Endothelial cell of umbilical vein (primary cell): ENCODE results near the gene SUGP1. TPM values are rescaled to one million over a fixed set of nuclear protein-coding genes. Genes with fewer than 3 reads are reported as not detected.

Source experiments
- BruUV-seq: library from RNA; stranded (reverse); fragments of 400-500 nt; replicated peaks from 2 replicates; lab custom pipeline; 2021; lab: Mats Ljungman, UMichigan
- CTCF ChIA-PET: fragments of 300-600, 350-600 bp; sonication (Branson Sonifier 250); formaldehyde crosslinking; loops from one replicate; lab custom pipeline; 2021; ENCODE audit warnings: antibody characterized with exemption, inconsistent platforms; lab: Charles Lee
- POLR2A ChIA-PET: fragments of 300-600, 350-600 bp; sonication (Branson Sonifier 250); formaldehyde crosslinking; loops from one replicate; lab custom pipeline; 2021; ENCODE audit warnings: antibody characterized with exemption, inconsistent platforms; lab: Charles Lee
- DNase-seq: peaks from one replicate; pipeline ENCODE4 v3.0.0-alpha.2; 2011; ENCODE audit warnings: low read depth, low spot score
- FAIRE-seq: peaks from 2 replicates; lab custom pipeline; 2011; peaks lifted over from hg19 to GRCh38; lab: Jason Lieb, UNC
- H2AFZ ChIP-seq: 2 replicates; pipeline ENCODE4 v1.6.0; 2012; ENCODE audit warnings: low read depth, low read length, control low read depth, inconsistent platforms
- H3K27ac ChIP-seq: 2 replicates; pipeline ENCODE4 v1.5.1; 2011; ENCODE audit warnings: low read depth, mild to moderate bottlenecking, control low read depth, low read length, moderate library complexity; ENCODE audit not compliant: insufficient read depth
- H3K27me3 ChIP-seq, 2 experiments: 2 replicates each; pipeline versions ENCODE4 v1.6.0 to v1.6.1; 2011; ENCODE audit warnings: low read length in 2 of 2, mixed read lengths in 1 of 2; ENCODE audit not compliant: control insufficient read depth in 2 of 2, insufficient read depth in 2 of 2
- H3K36me3 ChIP-seq, 2 experiments: 2 replicates in 1 of 2; 3 replicates in 1 of 2; pipeline ENCODE4 v1.5.1; 2011; ENCODE audit warnings: low read length in 2 of 2, mild to moderate bottlenecking in 1 of 2, moderate library complexity in 1 of 2; ENCODE audit not compliant: control insufficient read depth in 2 of 2, insufficient read depth in 2 of 2; ENCODE audit errors: extremely low read depth in 1 of 2
- H3K4me1 ChIP-seq: 3 replicates; pipeline ENCODE4 v1.5.1; 2011; ENCODE audit warnings: mild to moderate bottlenecking, low read length; ENCODE audit not compliant: control insufficient read depth, insufficient read depth; ENCODE audit errors: extremely low read depth
- H3K4me2 ChIP-seq: 2 replicates; pipeline ENCODE4 v1.6.1; 2011; ENCODE audit warnings: low read length, control low read depth, mixed read lengths; ENCODE audit not compliant: insufficient read depth
- H3K4me3 ChIP-seq, 3 experiments: fragments of 200-600 bp in 1 of 3; sonication (generic), shearing (Covaris generic) in 1 of 3; replicated peaks in 1 of 3; 2 replicates each; pipeline ENCODE4 v1.5.1; 2011 to 2016; ENCODE audit warnings: control low read depth in 3 of 3, low read length in 3 of 3, mild to moderate bottlenecking in 2 of 3, inconsistent platforms in 1 of 3, low read depth in 1 of 3, moderate library complexity in 1 of 3; ENCODE audit not compliant: insufficient read depth in 1 of 3
- H3K79me2 ChIP-seq: 2 replicates; pipeline ENCODE4 v1.6.0; 2012; ENCODE audit warnings: low read length, inconsistent platforms; ENCODE audit not compliant: control insufficient read depth, insufficient read depth
- H3K9ac ChIP-seq: replicated peaks from 2 replicates; pipeline ENCODE3; 2011; ENCODE audit warnings: low read length, control low read depth; ENCODE audit not compliant: insufficient read depth; ENCODE audit errors: extremely low read depth
- H3K9me1 ChIP-seq: replicated peaks from 3 replicates; pipeline ENCODE4 v1.6.0; 2011; ENCODE audit warnings: mild to moderate bottlenecking, low read length; ENCODE audit not compliant: control insufficient read depth, insufficient read depth; ENCODE audit errors: extremely low read depth
- H3K9me3 ChIP-seq: replicated peaks from 2 replicates; pipeline ENCODE4 v1.5.1; 2012; ENCODE audit warnings: low read length, inconsistent platforms; ENCODE audit not compliant: control insufficient read depth, insufficient read depth
- H4K20me1 ChIP-seq: replicated peaks from 2 replicates; pipeline ENCODE3; 2011; ENCODE audit warnings: mild to moderate bottlenecking, low read length; ENCODE audit not compliant: control insufficient read depth, insufficient read depth; ENCODE audit errors: extremely low read depth
- EZH2 ChIP-seq: IDR thresholded peaks from 2 replicates; pipeline ENCODE4 v1.6.1; 2012; ENCODE audit warnings: borderline replicate concordance, low read depth, mild to moderate bottlenecking, moderate library complexity, low read length, inconsistent platforms; ENCODE audit not compliant: severe bottlenecking
- FOS ChIP-seq: IDR thresholded peaks from 2 replicates; pipeline ENCODE4 v1.6.1; 2011; ENCODE audit warnings: mild to moderate bottlenecking, low read length, moderate library complexity, borderline replicate concordance; ENCODE audit not compliant: insufficient read depth
- GATA2 ChIP-seq: IDR thresholded peaks from 2 replicates; pipeline ENCODE4 v1.7.0; 2011; ENCODE audit warnings: low read depth, mild to moderate bottlenecking, moderate library complexity, mixed read lengths, low read length; ENCODE audit not compliant: insufficient read length, insufficient read depth
- JUN ChIP-seq: IDR thresholded peaks from 2 replicates; pipeline ENCODE4 v1.6.1; 2011; ENCODE audit warnings: borderline replicate concordance, low read depth; ENCODE audit not compliant: insufficient read length, insufficient read depth
- MAX ChIP-seq: IDR thresholded peaks from 2 replicates; pipeline ENCODE4 v1.6.1; 2011; ENCODE audit not compliant: insufficient read depth, insufficient read length
- MYC ChIP-seq: IDR thresholded peaks from one replicate; pipeline ENCODE4 v1.6.1; 2011; ENCODE audit warnings: mild to moderate bottlenecking, low read depth, low read length
- POLR2A ChIP-seq: IDR thresholded peaks from 2 replicates; pipeline ENCODE4 v1.6.1; 2012; ENCODE audit warnings: low read depth, mild to moderate bottlenecking, control low read depth, low read length
- POLR2AphosphoS5 ChIP-seq: IDR thresholded peaks from 2 replicates; pipeline ENCODE4 v1.6.1; 2012; ENCODE audit warnings: low read depth, mild to moderate bottlenecking, control low read depth, low read length, moderate library complexity; ENCODE audit not compliant: insufficient read depth
- dilution Hi-C: fragments of 300-500 bp; cut with MboI; formaldehyde crosslinking; loops from one replicate; pipeline ENCODE4 v1.15.0; 2019; ENCODE audit warnings: low sequenced_read_pairs; ENCODE audit not compliant: extremely low pct_ligation_motif_present
- intact Hi-C: fragments of 100-400 bp; cut with micrococcal nuclease; formaldehyde crosslinking; loops from one replicate; pipeline ENCODE4 v1.10.0; 2022
- polyA plus RNA-seq, 4 experiments: library from polyadenylated mRNA; depleted of rRNA in 3 of 4; stranded (reverse) in 3 of 4; unstranded in 1 of 4; fragments of >200 nt; gene quantifications; 2 replicates each; pipeline versions ENCODE4 v1.2.1 to v1.2.3, GENCODE V29; 2011 to 2012; ENCODE audit warnings: missing spikeins in 1 of 4
- total RNA-seq: library from RNA; stranded (reverse); gene quantifications from 2 replicates; pipeline ENCODE4 v1.2.3, GENCODE V29; 2021
- TF ChIP-seq, protein P1 (sequence below), 2 donors: IDR thresholded peaks; 1 replicate in 1 of 2; 2 replicates in 1 of 2; pipeline ENCODE4 v1.5.1; 2011; ENCODE audit warnings: low read length in 2 of 2, mild to moderate bottlenecking in 2 of 2, moderate library complexity in 2 of 2, control low read depth in 1 of 2, inconsistent platforms in 1 of 2, low read depth in 1 of 2; ENCODE audit not compliant: insufficient read depth in 1 of 2; ENCODE audit errors: extremely low read depth in 1 of 2

Gene SUGP1
- total and polyA plus RNA-seq, 2 donors (not counting 3 experiments of a cell fraction or from before 2014, with no cell fraction given): 41.0 to 64.7 TPM

DNA sequence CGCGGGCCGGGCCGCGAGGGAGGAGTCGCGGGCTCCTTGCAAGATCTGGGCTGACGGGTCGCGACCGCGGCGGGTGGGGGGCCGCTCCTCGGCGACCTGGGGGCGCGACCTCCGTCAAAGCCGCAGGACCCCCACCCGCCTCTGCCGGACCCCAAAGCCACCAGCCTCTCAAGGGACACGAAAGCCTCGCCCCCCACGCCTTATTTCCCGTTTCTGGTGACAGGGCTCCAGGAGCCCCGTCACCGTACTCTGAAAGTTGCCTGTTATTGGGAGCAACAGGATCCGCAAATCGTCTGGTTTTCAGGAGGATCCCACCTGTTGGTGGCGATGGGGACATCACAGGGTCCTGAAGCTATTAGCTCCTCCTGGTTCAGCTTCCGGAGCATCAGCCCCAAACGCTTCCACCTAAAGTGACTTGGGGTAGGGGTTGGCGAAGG lies 850 bp upstream of the SUGP1 start:
- H3K9me1 ChIP-seq: no peaks in the 10 kb centered on the region
- H3K27ac ChIP-seq: peak overlapping the region; percentile 94
- H3K4me2 ChIP-seq: peak overlapping the region; percentile 87
- H3K79me2 ChIP-seq: peaks cover 57% of the 10 kb centered on the region
- FAIRE-seq (peak; percentile 63), DNase-seq (peak; percentile 30)
- H3K27me3 ChIP-seq: no peaks in the 10 kb centered on the region
- no peaks in the 10 kb centered on the region for H3K9me3 ChIP-seq
- peak overlapping the region; percentile 97 for H3K9ac ChIP-seq
- H3K36me3 ChIP-seq: peaks cover 7 to 8% of the 10 kb centered on the region in 2 experiments
- TSS peak; percentile 25 for BruUV-seq
- H3K4me3 ChIP-seq: peak overlapping the region; percentile 69 to 90 (median 83)
- TF ChIP-seq EZH2: no peak
- no peak for TF ChIP-seq POLR2AphosphoS5
- no peak for TF ChIP-seq GATA2
- TF ChIP-seq MYC: no peak
- no peak for TF ChIP-seq POLR2A
- no peak for TF ChIP-seq MAX
- TF ChIP-seq, protein P1, sequence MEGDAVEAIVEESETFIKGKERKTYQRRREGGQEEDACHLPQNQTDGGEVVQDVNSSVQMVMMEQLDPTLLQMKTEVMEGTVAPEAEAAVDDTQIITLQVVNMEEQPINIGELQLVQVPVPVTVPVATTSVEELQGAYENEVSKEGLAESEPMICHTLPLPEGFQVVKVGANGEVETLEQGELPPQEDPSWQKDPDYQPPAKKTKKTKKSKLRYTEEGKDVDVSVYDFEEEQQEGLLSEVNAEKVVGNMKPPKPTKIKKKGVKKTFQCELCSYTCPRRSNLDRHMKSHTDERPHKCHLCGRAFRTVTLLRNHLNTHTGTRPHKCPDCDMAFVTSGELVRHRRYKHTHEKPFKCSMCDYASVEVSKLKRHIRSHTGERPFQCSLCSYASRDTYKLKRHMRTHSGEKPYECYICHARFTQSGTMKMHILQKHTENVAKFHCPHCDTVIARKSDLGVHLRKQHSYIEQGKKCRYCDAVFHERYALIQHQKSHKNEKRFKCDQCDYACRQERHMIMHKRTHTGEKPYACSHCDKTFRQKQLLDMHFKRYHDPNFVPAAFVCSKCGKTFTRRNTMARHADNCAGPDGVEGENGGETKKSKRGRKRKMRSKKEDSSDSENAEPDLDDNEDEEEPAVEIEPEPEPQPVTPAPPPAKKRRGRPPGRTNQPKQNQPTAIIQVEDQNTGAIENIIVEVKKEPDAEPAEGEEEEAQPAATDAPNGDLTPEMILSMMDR (IDR thresholded peaks at IDR 0.05; ENCODE audit: extremely low read depth in 1 of 2, insufficient read depth in 1 of 2, low read depth in 1 of 2, low read length in 2 of 2): no peak
- no peak for TF ChIP-seq JUN
- TF ChIP-seq FOS: no peak
- peak overlapping the region; percentile 96 for H2AFZ ChIP-seq
- ChIA-PET POLR2A (no interaction called here), CTCF (interaction anchor here (1.1 to 2.1 kb wide), 2 partner anchors 22 to 169 kb away, joined by 3 to 10 read pairs; no protein-coding TSS in a partner anchor)
- no peaks in the 10 kb centered on the region for H4K20me1 ChIP-seq
- intact Hi-C loops (loop anchor here (2.0 kb wide), 1 partner anchor 128 kb away; the partner anchor contains the start of genes BORCS8 and RFXANK), dilution Hi-C loops (no loop called here)
- H3K4me1 ChIP-seq: peaks cover 13% of the 10 kb centered on the region
